NCI-H2227 treated with DMSO at 0.1 percent for 48 hours (cell line): Measurements from ENCODE around the gene NDUFV3.
A peak's percentile ranks its signal among the peaks of the same experiment; 100 is the strongest.
"Not testable (repeated sequence)": the region's sequence is repeated elsewhere in the genome, so short reads cannot be mapped to it uniquely, and the experiment has no call there.

Experiments
- DNase-seq: peaks from one replicate; lab custom pipeline; 2025; lab: John Stamatoyannopoulos, UW

The NDUFV3 gene

DNA sequence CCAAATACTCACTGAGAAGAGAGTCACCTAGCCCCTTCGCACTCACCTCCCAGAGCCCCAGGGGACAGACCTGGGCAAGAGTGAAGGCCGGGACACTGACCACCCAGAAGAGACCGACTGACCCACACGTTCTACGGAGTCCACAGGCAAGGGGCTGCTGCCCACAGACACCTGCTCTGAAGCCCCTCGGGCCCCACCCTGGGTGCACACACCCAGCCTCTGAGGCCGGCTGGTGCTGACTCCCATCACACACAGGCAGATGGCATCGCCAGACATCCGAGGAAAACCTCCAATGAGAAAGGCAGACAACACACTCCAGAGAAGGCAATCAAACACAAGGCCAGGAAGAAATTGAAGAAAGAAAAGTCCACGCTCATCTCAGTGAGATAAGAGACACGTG, 35.9 kb upstream of the NDUFV3 start:
- DNase-seq = no peak

GRCh38 chr21:42858185-42858847, 34.8 kb upstream of the NDUFV3 start:
- DNase-seq = no peak

GRCh38 chr21:42858957-42859890, 33.9 kb upstream of the NDUFV3 start:
- DNase-seq = no peak

- no peak for DNase-seq
These were observed 33.2 kb upstream of the NDUFV3 start for GRCh38 chr21:42859891-42860230.

DNA sequence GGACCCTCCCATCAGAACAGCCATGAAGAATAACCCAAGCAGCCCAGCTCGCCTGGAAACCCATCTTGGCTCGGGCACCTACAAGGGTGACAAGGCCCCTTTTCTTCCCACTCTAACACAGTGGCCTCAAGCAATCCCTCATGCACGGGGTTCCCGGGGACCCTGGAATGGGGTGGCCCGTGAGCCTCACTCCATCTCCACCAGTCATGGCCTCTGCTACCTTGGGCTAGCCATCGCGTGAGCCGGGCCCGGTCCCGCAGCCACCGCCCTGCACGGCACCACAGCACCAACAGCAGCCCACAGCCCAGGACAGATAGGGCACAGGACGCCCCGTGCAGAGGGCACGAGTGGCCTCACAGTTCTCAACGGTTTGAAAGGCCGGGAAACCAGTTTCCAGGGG, 32.8 kb upstream of the NDUFV3 start:
- DNase-seq = no peak

GRCh38 chr21:42861311-42861847, 31.7 kb upstream of the NDUFV3 start:
- no peak for DNase-seq

DNA sequence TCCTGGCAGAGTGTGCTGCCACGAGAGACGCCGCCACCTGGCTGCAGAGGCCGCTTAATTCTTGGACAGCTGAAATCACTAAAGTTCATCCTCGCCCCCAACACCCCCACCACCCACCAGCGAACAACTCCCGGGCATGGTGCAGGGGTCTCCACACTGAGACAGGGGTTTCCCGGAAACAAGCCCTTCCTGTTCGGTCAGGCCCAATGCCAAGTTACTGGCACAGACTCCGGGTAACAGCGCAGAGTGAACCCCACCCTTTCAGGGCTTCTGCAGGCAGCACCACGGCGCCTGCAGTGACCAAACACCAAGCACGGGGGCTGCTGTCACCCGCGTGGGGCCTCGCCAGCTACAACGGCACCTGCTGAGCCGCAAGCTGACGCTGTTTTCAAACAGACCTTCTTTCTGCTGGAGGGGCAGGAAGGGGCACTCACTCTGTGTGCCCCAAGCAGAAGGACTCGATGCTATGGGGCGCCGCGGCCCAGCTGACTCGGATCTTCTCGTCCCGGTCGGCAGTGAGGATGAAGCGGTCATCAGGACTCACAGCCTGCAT, 31.2 kb upstream of the NDUFV3 start:
- DNase-seq = no peak

DNA sequence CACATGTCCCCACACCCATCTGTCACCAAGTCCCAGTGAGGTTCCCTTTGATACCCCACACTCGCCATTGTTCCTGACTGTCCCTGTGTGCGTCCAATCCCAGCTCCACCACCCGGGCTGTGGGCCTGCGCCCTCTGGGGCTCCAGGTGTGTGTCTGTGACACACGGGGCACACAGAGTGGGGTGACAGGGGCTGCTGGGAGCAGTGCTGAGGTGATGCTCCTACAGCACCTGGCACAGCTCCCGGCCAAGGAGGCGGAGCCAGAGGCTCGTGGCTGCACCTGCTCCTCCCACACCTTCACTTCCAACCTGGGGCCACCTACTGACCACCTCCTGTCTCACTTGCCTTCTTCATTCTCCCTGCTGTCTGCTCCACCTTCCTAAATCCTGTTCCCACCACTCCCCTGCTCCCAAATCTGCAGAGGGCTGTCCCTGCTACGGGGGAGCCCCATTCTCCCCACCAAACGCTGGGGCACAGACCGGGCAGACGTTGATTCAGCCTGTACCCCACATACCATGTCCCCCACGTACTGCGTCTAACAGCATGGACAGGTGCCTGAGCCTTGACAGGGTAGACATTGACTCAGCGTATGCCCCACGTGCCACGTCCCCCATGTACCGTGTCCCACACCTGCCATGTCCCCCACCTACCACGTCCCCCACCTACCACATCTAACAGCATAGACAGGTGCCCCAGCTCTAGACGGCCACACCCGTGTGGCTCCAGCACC, 30.2 kb upstream of the NDUFV3 start:
- DNase-seq = no peak

- DNase-seq = no peak
These were observed 29.6 kb upstream of the NDUFV3 start for GRCh38 chr21:42863504-42863870.

DNA sequence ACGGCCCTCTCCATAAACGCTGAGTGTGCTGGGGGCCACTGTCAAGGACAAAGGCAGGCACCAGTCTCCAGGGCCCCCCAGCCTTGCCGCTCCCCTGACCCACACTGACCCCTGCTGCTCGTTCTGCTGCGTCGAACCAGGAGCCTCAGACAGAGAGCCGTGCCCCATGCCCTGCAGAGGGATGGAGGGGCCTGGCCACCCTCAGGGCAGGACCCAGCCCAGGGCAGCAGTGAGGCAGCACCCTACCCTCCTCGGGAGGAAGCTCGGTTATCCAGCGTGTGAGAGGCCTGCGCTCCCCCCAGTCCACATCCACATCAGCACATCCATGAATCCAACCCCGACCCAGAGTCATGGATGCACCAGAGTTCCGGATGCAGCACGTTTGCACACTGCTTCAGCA, 28.8 kb upstream of the NDUFV3 start:
- DNase-seq = no peak

GRCh38 chr21:42864815-42865775, 28.0 kb upstream of the NDUFV3 start:
- DNase-seq = peak; percentile 87

DNA sequence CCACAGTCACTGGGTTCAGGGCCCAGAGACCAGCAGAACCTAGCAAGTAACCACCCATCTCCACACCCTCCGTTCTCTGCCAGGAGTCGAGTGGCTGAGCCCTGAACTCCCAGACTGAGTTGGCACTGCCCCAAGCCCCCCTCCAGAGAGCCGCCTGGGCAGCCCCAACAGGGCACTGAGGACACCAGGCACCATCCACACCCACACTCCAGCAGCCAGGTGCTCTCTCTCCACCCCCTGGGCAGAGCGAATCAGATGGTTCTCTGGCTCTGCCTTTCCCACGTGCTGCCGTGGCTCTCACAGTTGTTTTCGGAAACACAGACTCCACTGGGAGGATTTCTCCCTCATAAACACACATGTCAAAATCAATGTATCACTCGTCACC, 27.3 kb upstream of the NDUFV3 start:
- DNase-seq = no peak

DNA sequence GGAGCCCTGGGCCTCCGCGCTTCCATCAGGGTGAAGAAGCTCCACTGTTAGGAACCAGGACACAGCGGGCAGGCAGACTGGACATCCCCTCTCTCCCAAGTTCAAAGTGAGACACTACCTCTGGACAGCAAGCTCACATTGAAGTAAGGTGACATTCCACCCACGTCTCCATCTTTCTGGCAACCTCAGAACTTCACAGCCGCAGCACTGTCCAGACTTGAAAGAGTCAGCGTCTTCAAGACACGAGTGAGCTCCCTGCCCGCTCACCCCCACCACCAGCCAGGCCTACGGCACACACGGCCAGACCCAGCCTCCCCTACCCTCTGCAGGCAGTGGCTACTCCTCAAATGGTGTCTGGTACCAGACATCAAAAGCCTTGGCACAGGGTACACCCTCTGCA, 24.9 kb upstream of the NDUFV3 start:
- DNase-seq = no peak

GRCh38 chr21:42873096-42873495, 20.0 kb upstream of the NDUFV3 start:
- DNase-seq = no peak

DNA sequence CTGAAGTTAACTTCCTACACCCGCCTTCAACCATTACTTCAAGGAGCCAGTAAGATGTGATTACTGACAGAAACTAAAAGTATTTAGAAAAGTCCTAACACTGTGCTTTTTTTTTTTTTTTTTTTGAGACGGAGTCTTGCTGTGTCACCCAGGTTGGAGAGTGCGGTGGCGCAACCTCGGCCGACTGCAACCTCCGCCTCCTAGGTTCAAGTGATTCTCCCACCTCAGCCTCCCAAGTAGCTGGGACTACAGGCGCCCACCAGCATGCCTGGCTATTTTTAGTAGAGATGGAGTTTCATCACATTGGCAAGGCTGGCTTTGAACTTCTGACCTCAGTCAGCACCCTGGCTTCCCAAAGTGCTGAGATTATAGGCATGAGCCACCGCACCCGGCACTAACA, 17.3 kb upstream of the NDUFV3 start:
- not testable (repeated sequence) for DNase-seq

- DNase-seq = no peak
These were observed 14.5 kb upstream of the NDUFV3 start for GRCh38 chr21:42878678-42878992.

DNA sequence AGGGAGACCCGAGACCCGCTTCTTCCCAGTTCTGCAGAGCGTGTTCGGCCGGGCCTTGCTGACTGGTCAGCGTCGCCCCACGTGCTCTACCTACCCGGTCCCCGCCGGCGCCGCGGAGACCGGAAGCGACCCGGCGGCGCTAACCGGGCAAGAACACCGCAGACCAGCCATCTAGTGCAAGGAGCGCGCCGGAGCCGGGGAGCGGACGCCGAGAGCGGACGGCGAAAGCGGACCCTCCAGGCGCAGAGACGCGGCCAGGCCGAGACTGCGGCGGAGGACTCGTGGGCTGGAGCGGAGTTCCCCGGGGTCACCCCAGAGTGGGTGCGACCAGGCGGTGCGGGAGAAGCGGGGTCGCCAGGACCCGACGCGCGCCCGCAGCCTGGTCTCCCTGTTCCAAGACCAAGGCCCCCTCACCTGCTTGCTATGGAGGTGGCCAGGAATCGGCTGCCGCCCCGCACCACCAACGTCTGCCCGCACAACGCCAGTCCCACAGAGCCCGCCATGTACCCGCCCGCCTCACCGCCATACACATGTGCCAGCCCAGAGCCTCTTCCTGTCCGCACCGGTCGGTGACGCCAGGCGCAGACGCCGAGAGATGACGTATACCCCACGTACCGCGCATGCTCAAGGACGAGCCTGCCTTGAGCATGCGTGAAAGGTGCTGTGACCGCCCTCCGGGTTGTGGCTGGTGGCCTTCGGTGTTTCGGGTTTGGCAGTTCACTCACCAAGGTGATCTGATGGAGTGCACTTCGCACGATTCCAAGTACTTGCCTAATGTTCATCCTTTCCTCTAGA, 13.9 kb upstream of the NDUFV3 start, which contains the start of gene WDR4:
WDR4 (minus strand) TSS at position 547 of the 795 bp plus-strand sequence; CDS start at position 503, 44 bp downstream.
- peak; percentile 93 for DNase-seq

- DNase-seq = no peak
These were observed 12.8 kb upstream of the NDUFV3 start for GRCh38 chr21:42880352-42880751.

DNA sequence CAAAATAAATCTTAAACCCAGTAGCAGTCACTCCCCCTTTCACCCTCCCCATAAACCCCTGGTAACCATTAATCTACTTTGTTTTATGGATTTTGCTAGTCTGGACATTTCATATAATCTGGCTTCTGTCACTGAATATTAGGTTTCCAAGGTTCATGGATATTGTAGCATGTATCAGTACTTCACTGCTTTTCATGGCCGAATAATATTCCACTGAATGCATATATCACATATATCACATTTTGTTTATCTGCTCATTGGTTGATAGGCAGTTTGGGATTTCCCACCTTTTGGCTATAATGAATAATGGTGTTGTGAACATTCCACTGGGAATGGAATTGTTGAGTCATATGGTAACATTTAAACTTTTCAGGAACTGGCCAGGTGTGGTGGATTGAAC, 9.2 kb upstream of the NDUFV3 start:
- no peak for DNase-seq

DNA sequence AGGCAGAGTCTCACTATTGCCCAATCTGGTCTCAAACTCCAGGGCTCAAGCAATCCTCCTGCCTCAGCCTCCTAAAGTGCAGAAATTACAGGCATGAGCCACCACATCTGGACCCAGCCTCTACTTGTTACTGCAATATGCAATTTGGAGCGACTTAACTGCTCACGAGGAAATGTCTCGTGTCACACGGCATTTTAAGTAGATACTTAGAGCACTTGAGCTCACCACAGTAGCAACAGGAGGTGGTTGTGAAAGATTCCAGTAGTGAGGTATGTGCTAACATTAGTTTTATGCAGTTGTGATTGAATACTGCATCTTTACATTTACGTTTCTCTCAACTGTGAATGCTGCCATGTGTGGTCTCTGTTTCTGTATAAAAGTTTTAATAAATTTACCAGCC, 5.8 kb upstream of the NDUFV3 start:
- DNase-seq = no peak

- no peak for DNase-seq
These were observed 553 bp upstream of the NDUFV3 start for GRCh38 chr21:42892582-42892930.
